Sigmoid colon (tissue), 7 donors: ENCODE results near the gene TRERF1. TPM values are rescaled to one million over a fixed set of nuclear protein-coding genes. Genes with fewer than 3 reads are reported as not detected.

Experiments
- DNase-seq: peaks from one replicate; pipeline ENCODE4 v3.0.0-alpha.2; 2019
- H3K27ac ChIP-seq, 4 donors: fragments of 200-600 bp; sonication (generic); one replicate each; pipeline ENCODE4 v1.5.1; 2016 to 2019; ENCODE audit warnings: mild to moderate bottlenecking in 1 of 4
- H3K27me3 ChIP-seq, 3 donors: fragments of 200-600 bp; sonication (generic); one replicate each; pipeline ENCODE4 v1.5.1; 2019; ENCODE audit warnings: mild to moderate bottlenecking in 1 of 3
- H3K36me3 ChIP-seq, 4 donors: fragments of 200-600 bp; sonication (generic); one replicate each; pipeline ENCODE4 v1.5.1; 2016 to 2019
- H3K4me1 ChIP-seq, 4 donors: fragments of 200-600 bp; sonication (generic); one replicate each; pipeline ENCODE4 v1.5.1; 2017 to 2019
- H3K4me3 ChIP-seq, 4 donors: fragments of 200-600 bp; sonication (generic); one replicate each; pipeline ENCODE4 v1.5.1; 2017 to 2019; ENCODE audit warnings: mild to moderate bottlenecking in 2 of 4, moderate library complexity in 1 of 4
- H3K9me3 ChIP-seq, 4 donors: fragments of 200-600 bp in 3 of 4; sonication (generic) in 3 of 4; one replicate each; pipeline versions ENCODE4 v1.5.1 to v1.6.1; 2013 to 2019
- EP300 ChIP-seq, 4 donors: sonication (generic); formaldehyde crosslinking; IDR thresholded peaks; one replicate each; pipeline ENCODE4 v1.6.1; 2017; ENCODE audit warnings: antibody characterized with exemption in 4 of 4
- POLR2A ChIP-seq, 2 donors: fragments of 450-650 bp; IDR thresholded peaks; one replicate each; pipeline ENCODE4 v1.6.1; 2016; ENCODE audit warnings: antibody characterized with exemption in 2 of 2, mild to moderate bottlenecking in 2 of 2, moderate library complexity in 2 of 2
- POLR2AphosphoS5 ChIP-seq, 4 donors: sonication (generic); formaldehyde crosslinking; IDR thresholded peaks; one replicate each; pipeline ENCODE4 v1.6.1; 2017; ENCODE audit warnings: antibody characterized with exemption in 4 of 4
- WGBS, 2 donors: extraction: QIAGEN DNeasy Blood & Tissue Kit; methylation state at CpG; one replicate each; pipeline ENCODE4 v1.1.7; 2013; 5-methylcytosine and 5-hydroxymethylcytosine counted together
- intact Hi-C: fragments of 100-400 bp; cut with DNase I; formaldehyde crosslinking; loops from one replicate; pipeline ENCODE4 v1.15.1; 2023
- polyA plus RNA-seq, 3 donors: library from polyadenylated mRNA; stranded (reverse); fragments of 200-250 nt; gene quantifications; one replicate each; pipeline ENCODE4 v1.2.3, GENCODE V29; 2013
- total RNA-seq, 4 donors: library from RNA; depleted of rRNA; stranded (reverse); fragments of >200 nt; gene quantifications; one replicate each; pipeline ENCODE4 v1.1.0, GENCODE V29; 2016
- TF ChIP-seq, protein P1 (sequence below), 4 experiments: fragments of 450-650 bp in 3 of 4; fragments of 200-600 bp in 1 of 4; IDR thresholded peaks; one replicate each; pipeline ENCODE4 v1.5.1; 2016 to 2019; ENCODE audit warnings: antibody characterized with exemption in 4 of 4, mild to moderate bottlenecking in 3 of 4, moderate library complexity in 2 of 4
- donor health status: healthy with polysubstance abuse.
- donor health status: Bipolar disorder and iron deficiency.
- donor health status: healthy.

TRERF1 gene
- total and polyA plus RNA-seq, 7 donors = 0.46 to 10.5 (median 4.6) TPM

DNA sequence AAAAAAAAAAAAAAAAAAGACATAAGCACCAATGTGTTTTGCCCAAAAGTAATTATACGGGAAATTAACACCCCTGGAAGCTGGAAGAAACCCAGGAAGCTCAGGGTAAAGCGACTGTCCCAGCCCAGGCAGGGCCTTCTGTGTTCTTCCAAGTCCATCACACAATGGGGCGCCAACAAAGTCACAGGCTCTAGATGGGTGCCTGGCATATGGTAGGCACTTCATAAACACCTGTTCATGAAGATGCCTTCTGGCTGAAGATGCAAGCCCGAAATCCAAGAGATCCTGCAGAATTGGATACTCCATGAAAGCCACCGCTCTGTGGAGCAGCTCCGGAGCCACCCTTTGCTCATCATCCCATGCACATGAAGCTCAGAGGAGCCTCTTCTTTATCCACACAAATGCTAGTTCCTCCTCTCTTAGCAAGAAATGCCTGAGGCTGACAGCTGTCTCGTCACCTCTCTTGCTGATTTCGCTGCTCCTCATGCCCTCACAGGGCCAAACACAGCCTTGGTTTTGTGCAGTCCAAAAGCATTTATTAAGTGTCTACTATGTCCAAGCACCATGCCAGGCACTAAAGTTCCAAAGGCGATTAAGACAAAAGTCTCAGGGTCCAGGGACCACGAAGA is 76.6 kb downstream of the TRERF1 start:
- no peak overlapping the region for H3K4me3 ChIP-seq
- intact Hi-C loops = no loop called here
- 89 to 95% methylated on average over 10 of the region's 10 CpGs for WGBS, 2 donors
- H3K4me1 ChIP-seq = no peaks in the 10 kb centered on the region
- H3K9me3 ChIP-seq = no peaks in the 10 kb centered on the region
- peak; percentile 17 for DNase-seq
- no peaks in the 10 kb centered on the region for H3K27me3 ChIP-seq
- no peak overlapping the region for H3K27ac ChIP-seq
- TF ChIP-seq EP300 (IDR thresholded peaks at IDR 0.05) (no peak), POLR2AphosphoS5 (IDR thresholded peaks at IDR 0.05) (no peak), POLR2A (IDR thresholded peaks at IDR 0.05) (no peak)
- TF ChIP-seq, protein P1, sequence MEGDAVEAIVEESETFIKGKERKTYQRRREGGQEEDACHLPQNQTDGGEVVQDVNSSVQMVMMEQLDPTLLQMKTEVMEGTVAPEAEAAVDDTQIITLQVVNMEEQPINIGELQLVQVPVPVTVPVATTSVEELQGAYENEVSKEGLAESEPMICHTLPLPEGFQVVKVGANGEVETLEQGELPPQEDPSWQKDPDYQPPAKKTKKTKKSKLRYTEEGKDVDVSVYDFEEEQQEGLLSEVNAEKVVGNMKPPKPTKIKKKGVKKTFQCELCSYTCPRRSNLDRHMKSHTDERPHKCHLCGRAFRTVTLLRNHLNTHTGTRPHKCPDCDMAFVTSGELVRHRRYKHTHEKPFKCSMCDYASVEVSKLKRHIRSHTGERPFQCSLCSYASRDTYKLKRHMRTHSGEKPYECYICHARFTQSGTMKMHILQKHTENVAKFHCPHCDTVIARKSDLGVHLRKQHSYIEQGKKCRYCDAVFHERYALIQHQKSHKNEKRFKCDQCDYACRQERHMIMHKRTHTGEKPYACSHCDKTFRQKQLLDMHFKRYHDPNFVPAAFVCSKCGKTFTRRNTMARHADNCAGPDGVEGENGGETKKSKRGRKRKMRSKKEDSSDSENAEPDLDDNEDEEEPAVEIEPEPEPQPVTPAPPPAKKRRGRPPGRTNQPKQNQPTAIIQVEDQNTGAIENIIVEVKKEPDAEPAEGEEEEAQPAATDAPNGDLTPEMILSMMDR (IDR thresholded peaks at IDR 0.05) = no peak
- no peaks in the 10 kb centered on the region for H3K36me3 ChIP-seq

DNA sequence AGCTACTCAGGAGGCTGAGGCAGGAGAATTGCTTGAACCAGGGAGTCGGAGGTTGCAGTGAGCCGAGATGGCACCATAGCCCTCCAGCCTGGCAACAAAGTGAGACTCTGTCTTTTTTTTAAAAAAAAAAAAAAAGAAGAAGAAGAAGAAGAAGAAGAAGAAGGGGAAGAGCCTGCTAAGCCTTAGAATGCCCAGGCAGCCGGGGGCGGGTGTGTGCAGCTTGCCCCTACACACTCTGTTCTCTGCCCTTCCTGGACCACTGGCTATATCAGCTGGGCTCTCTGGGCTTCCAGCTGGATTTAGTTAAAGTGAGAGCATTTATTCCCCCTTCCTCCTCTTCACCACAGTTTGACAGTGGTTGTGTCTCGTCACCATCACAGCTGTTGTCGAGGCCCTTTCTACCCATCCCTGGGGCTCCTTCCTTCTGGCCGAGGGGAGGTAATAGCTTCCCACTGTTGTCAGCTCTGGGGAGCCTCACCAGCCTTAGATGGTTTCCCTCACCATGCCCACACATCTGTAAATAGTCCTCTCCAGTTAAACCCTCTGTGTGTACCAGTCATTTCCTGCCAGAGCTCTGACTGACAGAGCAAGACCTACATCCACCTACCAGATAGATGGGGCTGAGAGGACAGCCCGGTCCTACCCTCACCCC is 77.6 kb downstream of the TRERF1 start:
- TF ChIP-seq, protein P1 (IDR thresholded peaks at IDR 0.05) = no peak
- TF ChIP-seq EP300 (IDR thresholded peaks at IDR 0.05) (no peak), POLR2AphosphoS5 (IDR thresholded peaks at IDR 0.05) (no peak), POLR2A (IDR thresholded peaks at IDR 0.05) (no peak)
- no peaks in the 10 kb centered on the region for H3K9me3 ChIP-seq
- H3K4me1 ChIP-seq = no peaks in the 10 kb centered on the region
- no peak overlapping the region for H3K27ac ChIP-seq
- no peak overlapping the region for H3K4me3 ChIP-seq
- peak; percentile 22 for DNase-seq
- WGBS, 2 donors = 64 to 88% methylated on average over 8 of the region's 8 CpGs
- no peaks in the 10 kb centered on the region for H3K36me3 ChIP-seq
- intact Hi-C loops = no loop called here
- no peaks in the 10 kb centered on the region for H3K27me3 ChIP-seq

DNA sequence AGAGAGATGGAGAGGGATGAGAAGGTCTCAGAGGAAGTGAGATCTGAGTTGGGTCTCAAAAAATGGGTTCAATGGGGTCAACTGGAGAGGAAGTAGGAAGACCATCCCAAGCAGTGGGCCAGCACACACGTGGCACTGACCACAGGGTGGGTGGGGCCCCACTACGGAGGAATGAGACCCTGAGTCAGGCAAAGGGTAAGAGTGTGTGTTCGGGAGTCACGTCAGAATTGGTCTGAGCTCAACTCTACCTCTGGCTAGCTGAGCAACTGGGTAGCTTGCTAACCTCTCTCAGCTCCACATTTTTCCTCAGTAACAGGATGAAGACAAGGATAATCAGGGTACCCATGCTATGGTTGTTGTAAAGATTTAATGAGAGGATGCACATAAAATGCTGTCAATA is 79.0 kb downstream of the TRERF1 start:
- DNase-seq = no peak
- Histone ChIP-seq H3K4me3 (no peak overlapping the region), H3K27ac (no peak overlapping the region), H3K4me1 (no peaks in the 10 kb centered on the region), H3K9me3 (no peaks in the 10 kb centered on the region), H3K36me3 (no peaks in the 10 kb centered on the region), H3K27me3 (no peaks in the 10 kb centered on the region)
- TF ChIP-seq POLR2A (IDR thresholded peaks at IDR 0.05) (no peak), EP300 (IDR thresholded peaks at IDR 0.05) (no peak), POLR2AphosphoS5 (IDR thresholded peaks at IDR 0.05) (no peak)
- TF ChIP-seq, protein P1 (IDR thresholded peaks at IDR 0.05) = no peak
- intact Hi-C loops = no loop called here
- 72 to 81% methylated on average over 4 of the region's 4 CpGs for WGBS, 2 donors

DNA sequence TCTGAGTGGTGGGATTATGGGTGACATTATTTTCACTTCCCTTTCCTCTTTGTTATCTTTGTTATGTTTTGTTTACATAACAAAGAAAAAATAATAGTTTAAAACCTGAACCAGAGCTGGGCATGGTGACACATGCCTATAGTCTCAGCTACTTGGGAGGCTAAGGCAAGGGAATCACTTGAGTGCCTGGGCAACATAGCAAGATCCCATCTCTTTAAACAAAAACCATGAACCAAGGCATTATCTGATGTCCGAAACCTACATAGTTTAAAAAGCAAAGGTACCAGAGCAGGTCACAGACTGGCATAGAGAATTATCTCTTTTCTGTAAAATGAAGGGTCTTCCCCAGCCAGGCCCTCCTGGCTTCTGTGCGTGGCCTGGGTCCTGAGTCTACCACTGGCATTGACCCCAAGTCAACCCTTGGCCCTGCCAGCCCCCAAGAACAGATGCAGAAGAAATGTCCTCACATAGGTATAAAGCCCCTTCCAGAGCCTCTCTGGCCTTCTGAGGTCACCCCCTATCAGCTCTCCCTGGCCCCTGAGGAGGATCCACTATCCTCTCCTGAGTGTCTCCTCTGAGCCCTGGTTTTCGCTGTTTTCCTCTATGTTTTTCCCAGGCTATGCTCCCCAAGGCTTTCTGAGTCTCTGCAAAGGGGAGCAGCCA is 81.3 kb downstream of the TRERF1 start:
- Histone ChIP-seq H3K9me3 (no peaks in the 10 kb centered on the region), H3K27ac (no peak overlapping the region), H3K27me3 (no peaks in the 10 kb centered on the region), H3K36me3 (no peaks in the 10 kb centered on the region), H3K4me1 (peaks cover 0 to 8% (median 0%) of the 10 kb centered on the region in 4 donors), H3K4me3 (no peak overlapping the region)
- 97 to 98% methylated on average over 3 of the region's 3 CpGs for WGBS, 2 donors
- DNase-seq = no peak
- intact Hi-C loops = no loop called here
- TF ChIP-seq POLR2AphosphoS5 (IDR thresholded peaks at IDR 0.05) (no peak), EP300 (IDR thresholded peaks at IDR 0.05) (no peak), POLR2A (IDR thresholded peaks at IDR 0.05) (no peak)
- TF ChIP-seq, protein P1 (IDR thresholded peaks at IDR 0.05) = no peak
